Activated T-helper 9 cell treated with anti-CD3 and anti-CD28 coated beads, Interleukin-2, amount 50 U/mL, for 16 hours (primary cell): ENCODE data around the gene TRIM44.

Experiments used
- DNase-seq: peaks from one replicate; pipeline ENCODE4 v3.0.0-alpha.2; 2020; ENCODE audit warnings: low read depth

Gene TRIM44

GRCh38 chr11:35662649-35663407, at the start of gene TRIM44:
Gene TRIM44 (plus strand): TSS chr11:35662775. CDS start chr11:35663112, 337 bp downstream.
- DNase-seq, result peak; percentile 76

GRCh38 chr11:35614939-35615569, 47.5 kb upstream of the TRIM44 start:
- DNase-seq, result no peak

DNA sequence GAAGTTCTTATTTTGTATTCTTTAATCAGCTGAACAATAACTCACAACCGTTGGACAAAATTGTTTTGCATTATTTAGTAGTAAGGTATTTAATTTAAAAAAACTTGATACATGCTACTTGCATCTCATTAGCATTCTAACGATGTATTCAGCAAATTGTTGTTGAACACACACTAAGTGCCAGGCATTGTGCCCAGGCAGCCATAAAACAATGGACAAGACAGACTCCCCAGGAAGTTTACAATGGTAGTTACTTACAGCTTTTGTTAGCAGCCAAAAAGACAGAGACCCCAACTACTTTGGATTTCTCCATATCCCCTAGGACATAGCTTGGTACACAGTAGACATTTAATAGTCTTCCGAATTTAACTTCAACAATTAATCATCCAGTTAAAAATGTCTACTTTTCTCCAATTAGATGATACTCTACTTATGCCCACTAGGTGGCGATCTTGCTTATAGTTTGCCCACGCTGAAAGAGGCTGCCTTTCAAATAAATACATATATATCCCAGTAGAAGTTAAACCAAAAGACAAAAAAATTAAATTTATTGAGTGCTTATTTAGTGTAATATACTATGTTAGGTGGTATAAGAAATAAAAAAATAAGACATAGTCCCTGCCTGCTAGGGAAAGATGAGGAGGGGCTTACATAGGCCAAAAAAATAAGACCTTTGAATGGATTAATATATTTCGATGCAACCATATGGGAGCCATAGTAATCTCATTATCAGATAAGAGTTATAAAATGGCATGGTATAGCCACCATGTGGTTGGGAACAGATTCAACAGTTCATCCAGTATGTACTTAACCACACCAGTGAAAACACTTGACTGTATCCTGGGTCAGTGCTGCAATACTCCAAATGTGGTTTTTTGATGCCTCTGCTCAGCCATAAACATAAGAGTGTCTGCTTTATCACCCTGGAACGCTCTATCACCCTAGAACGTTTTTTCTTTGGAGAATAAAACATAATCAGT, 46.4 kb upstream of the TRIM44 start:
- DNase-seq, result no peak

GRCh38 chr11:35617316-35617686, 45.3 kb upstream of the TRIM44 start:
- DNase-seq, result no peak

GRCh38 chr11:35617687-35618496, 44.7 kb upstream of the TRIM44 start, which contains the start of gene FJX1:
Gene FJX1 (plus strand): TSS chr11:35618460. CDS start chr11:35618637, 177 bp downstream.
- no peak for DNase-seq

GRCh38 chr11:35618497-35619115, 44.0 kb upstream of the TRIM44 start:
- DNase-seq, result no peak

DNA sequence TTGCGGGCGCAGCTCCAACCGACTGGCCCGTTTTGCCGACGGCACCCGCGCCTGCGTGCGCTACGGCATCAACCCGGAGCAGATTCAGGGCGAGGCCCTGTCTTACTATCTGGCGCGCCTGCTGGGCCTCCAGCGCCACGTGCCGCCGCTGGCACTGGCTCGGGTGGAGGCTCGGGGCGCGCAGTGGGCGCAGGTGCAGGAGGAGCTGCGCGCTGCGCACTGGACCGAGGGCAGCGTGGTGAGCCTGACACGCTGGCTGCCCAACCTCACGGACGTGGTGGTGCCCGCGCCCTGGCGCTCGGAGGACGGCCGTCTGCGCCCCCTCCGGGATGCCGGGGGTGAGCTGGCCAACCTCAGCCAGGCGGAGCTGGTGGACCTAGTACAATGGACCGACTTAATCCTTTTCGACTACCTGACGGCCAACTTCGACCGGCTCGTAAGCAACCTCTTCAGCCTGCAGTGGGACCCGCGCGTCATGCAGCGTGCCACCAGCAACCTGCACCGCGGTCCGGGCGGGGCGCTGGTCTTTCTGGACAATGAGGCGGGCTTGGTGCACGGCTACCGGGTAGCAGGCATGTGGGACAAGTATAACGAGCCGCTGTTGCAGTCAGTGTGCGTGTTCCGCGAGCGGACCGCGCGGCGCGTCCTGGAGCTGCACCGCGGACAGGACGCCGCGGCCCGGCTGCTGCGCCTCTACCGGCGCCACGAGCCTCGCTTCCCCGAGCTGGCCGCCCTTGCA, 43.3 kb upstream of the TRIM44 start:
- no peak for DNase-seq

- no peak for DNase-seq
These were observed 42.5 kb upstream of the TRIM44 start for GRCh38 chr11:35619855-35620640.

DNA sequence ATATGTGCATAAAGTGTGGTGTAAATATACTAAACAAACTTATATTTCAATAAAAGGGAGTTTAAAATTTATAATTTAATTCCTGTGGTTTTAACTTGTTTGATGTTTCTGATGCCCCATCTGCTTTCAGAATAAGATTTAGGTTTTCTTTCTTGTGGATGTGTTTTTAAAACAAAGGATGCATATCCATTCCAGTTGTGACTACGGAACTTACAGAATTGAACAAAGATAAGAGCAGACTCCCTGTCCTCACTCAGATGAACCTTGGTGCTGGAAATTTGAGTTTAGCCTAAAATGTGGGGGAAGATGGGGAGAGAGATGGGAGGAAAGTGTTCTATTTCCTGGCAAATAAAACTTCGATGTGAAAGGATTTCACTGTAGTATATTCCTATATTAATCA, 41.8 kb upstream of the TRIM44 start:
- no peak for DNase-seq

DNA sequence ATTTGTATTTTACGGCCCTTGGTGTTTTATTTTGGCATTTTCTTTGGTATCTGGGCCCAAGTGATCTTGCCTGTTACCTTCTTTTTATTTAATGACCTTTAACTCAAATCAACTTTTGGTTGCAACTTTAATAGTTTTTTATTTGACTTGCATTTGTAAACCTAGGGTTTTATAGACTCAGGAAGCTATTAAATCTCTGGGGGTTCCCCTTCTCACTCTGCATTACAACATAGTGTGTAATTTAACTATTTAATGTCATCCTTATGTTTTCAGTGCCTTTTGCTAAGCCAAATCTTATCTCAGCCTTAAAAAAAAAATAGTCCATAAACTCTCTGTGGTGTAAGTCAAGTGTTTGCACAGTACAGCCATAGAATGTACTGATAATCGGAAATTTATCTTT, 41.0 kb upstream of the TRIM44 start:
- no peak for DNase-seq

DNA sequence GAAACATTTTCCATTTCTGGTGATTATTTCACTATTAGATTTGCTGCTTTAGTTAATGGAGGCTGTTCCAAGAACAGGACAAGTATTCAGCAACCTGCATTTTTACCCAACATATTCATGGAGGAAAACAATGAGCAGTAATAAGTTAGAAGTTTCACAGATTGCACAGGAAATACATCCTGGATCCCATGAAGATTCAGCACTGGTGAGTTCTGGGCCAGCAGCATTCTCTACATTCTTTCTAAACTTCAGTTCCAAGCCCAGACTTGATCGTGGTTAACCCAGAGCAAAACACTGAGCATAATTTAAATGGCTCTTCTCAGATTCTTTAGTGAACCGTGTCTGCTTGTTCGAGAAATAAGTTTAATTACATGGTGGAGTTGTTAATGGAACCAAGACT, 40.5 kb upstream of the TRIM44 start:
- no peak for DNase-seq

DNA sequence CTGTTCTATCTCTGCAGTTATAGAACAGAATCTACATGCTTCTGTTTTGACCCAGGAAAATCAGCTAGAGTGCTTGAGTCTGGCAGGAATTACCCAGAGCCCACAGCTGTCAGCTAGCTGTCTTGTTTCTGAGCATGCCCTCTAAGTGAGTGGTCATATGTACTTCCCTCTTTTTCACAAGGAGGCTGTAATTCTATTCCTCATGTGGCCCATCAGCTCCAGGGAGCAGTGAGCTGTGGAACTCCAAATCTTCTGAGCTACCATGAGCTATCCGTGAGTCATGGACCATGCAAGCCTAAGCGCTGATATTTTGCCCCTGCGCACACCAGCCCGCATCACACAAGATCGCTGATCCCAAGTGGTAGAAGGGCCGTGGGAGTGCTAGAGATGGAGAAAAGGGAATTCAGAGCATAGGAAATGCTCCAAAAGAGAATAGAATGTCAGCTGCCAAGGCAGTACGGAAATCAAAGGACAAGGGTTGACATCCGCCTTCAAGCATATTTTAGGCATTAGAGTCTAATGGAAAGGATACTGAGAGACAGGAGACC, 38.9 kb upstream of the TRIM44 start:
- DNase-seq, result no peak

GRCh38 chr11:35624316-35624715, 38.3 kb upstream of the TRIM44 start:
- DNase-seq, result no peak

- DNase-seq, result no peak
These were observed 37.8 kb upstream of the TRIM44 start for GRCh38 chr11:35624781-35625180.

DNA sequence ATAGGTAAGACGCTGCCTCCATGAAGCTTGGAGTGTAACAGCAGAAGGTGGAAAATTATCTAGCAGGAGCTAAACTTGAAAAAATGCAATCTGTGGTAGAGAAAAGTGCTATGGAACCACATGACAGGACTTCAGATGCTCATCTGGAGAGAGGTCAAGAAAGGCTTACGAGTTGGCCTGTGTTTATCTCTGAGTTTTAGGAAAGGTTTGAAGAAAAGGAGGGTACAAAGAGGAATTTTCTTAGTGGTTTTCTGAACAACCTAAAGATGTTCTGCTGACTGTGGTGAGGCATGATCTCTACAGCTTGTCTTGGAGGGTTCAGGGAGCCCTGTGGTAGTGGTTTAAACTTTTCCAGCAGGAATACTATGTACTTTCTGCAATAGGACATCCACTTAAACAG, 36.1 kb upstream of the TRIM44 start:
- DNase-seq, result no peak

DNA sequence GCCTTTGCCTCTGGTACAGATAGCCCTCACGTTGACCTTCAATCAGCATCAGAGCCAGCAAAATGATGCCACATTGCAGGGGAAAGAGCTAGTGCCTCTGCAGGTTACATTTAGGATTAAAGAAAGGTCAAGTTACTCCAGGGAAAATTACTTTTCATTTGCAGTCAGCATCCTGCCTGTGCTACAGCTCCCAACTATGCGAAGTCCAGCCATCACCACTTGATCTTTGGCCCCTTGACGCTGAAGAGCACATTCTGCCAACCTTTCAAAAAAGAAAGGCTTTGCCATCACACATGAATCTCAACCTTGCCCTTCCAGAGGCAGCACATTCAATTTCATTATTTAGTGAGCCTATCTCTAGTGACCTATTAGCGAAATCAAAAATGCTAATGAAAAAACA, 33.1 kb upstream of the TRIM44 start:
- no peak for DNase-seq

GRCh38 chr11:35629914-35630313, 32.7 kb upstream of the TRIM44 start:
- DNase-seq, result no peak

- DNase-seq, result no peak
These were observed 30.7 kb upstream of the TRIM44 start for GRCh38 chr11:35631891-35632290.

- DNase-seq, result no peak
These were observed 30.3 kb upstream of the TRIM44 start for GRCh38 chr11:35632301-35632700.
